IPS-15b (cell line): ENCODE measurements around the gene PAFAH1B1.

ENCODE experiments used
- H3K27me3 ChIP-seq: one replicate; pipeline ENCODE4 v1.6.1; 2013; ENCODE audit warnings: low read length; ENCODE audit not compliant: control insufficient read depth, insufficient read depth
- H3K36me3 ChIP-seq: one replicate; pipeline ENCODE4 v1.6.1; 2013; ENCODE audit warnings: low read length; ENCODE audit not compliant: control insufficient read depth, insufficient read depth
- H3K4me1 ChIP-seq: one replicate; pipeline ENCODE4 v1.6.1; 2013; ENCODE audit warnings: mild to moderate bottlenecking, low read length; ENCODE audit not compliant: control insufficient read depth, insufficient read depth
- H3K4me3 ChIP-seq: one replicate; pipeline ENCODE4 v1.5.1; 2013; ENCODE audit warnings: low read depth, low read length
- H3K9ac ChIP-seq: one replicate; pipeline ENCODE4 v1.6.1; 2013; ENCODE audit warnings: low read depth, mild to moderate bottlenecking, low read length
- H3K9me3 ChIP-seq: one replicate; pipeline ENCODE4 v1.6.1; 2013; ENCODE audit warnings: mild to moderate bottlenecking, low read length; ENCODE audit not compliant: control insufficient read depth, insufficient read depth

Gene PAFAH1B1

GRCh38 chr17:2703606-2704005 lies 110.2 kb downstream of the PAFAH1B1 start:
- no peaks in the 10 kb centered on the region for H3K27me3 ChIP-seq
- no peak overlapping the region for H3K4me3 ChIP-seq
- H3K9me3 ChIP-seq, result no peaks in the 10 kb centered on the region
- no peak overlapping the region for H3K9ac ChIP-seq
- H3K36me3 ChIP-seq, result peaks cover 52% of the 10 kb centered on the region
- H3K4me1 ChIP-seq, result peaks cover 5% of the 10 kb centered on the region

- Histone ChIP-seq H3K4me1 (peaks cover 10% of the 10 kb centered on the region), H3K4me3 (no peak overlapping the region), H3K9me3 (no peaks in the 10 kb centered on the region), H3K9ac (no peak overlapping the region), H3K36me3 (peaks cover 48% of the 10 kb centered on the region), H3K27me3 (no peaks in the 10 kb centered on the region)
Measured at GRCh38 chr17:2704031-2704889, 110.8 kb downstream of the PAFAH1B1 start.

- Histone ChIP-seq H3K27me3 (no peaks in the 10 kb centered on the region), H3K9ac (no peak overlapping the region), H3K4me1 (peaks cover 12% of the 10 kb centered on the region), H3K9me3 (no peaks in the 10 kb centered on the region), H3K4me3 (no peak overlapping the region), H3K36me3 (peaks cover 43% of the 10 kb centered on the region)
Measured at GRCh38 chr17:2704890-2705248, 111.4 kb downstream of the PAFAH1B1 start.

GRCh38 chr17:2705263-2705662 lies 111.8 kb downstream of the PAFAH1B1 start:
- peaks cover 39% of the 10 kb centered on the region for H3K36me3 ChIP-seq

GRCh38 chr17:2705888-2706795 lies 112.7 kb downstream of the PAFAH1B1 start:
- H3K36me3 ChIP-seq, result peaks cover 31% of the 10 kb centered on the region
- peaks cover 20% of the 10 kb centered on the region for H3K4me1 ChIP-seq
- peaks cover 4% of the 10 kb centered on the region for H3K27me3 ChIP-seq
- H3K9me3 ChIP-seq, result no peaks in the 10 kb centered on the region
- no peak overlapping the region for H3K4me3 ChIP-seq
- no peak overlapping the region for H3K9ac ChIP-seq

More at GRCh38 chr17:2705263-2705662, 111.8 kb downstream of the PAFAH1B1 start:
- no peaks in the 10 kb centered on the region for H3K27me3 ChIP-seq
- no peak overlapping the region for H3K9ac ChIP-seq
- H3K4me3 ChIP-seq, result no peak overlapping the region
- H3K9me3 ChIP-seq, result no peaks in the 10 kb centered on the region
- H3K4me1 ChIP-seq, result peaks cover 15% of the 10 kb centered on the region

GRCh38 chr17:2706911-2707510 lies 113.6 kb downstream of the PAFAH1B1 start:
- peaks cover 4% of the 10 kb centered on the region for H3K27me3 ChIP-seq
- peaks cover 24% of the 10 kb centered on the region for H3K36me3 ChIP-seq
- H3K9me3 ChIP-seq, result no peaks in the 10 kb centered on the region
- H3K4me3 ChIP-seq, result no peak overlapping the region
- no peak overlapping the region for H3K9ac ChIP-seq
- H3K4me1 ChIP-seq, result peaks cover 20% of the 10 kb centered on the region

- Histone ChIP-seq H3K27me3 (peaks cover 4% of the 10 kb centered on the region), H3K4me1 (peaks cover 25% of the 10 kb centered on the region), H3K9me3 (no peaks in the 10 kb centered on the region), H3K9ac (no peak overlapping the region), H3K36me3 (peaks cover 15% of the 10 kb centered on the region), H3K4me3 (no peak overlapping the region)
Measured at GRCh38 chr17:2707721-2708584, 114.5 kb downstream of the PAFAH1B1 start.

GRCh38 chr17:2708585-2709182 lies 115.2 kb downstream of the PAFAH1B1 start:
- Histone ChIP-seq H3K9me3 (no peaks in the 10 kb centered on the region), H3K4me3 (no peak overlapping the region), H3K27me3 (peaks cover 4% of the 10 kb centered on the region), H3K36me3 (peaks cover 8% of the 10 kb centered on the region), H3K9ac (no peak overlapping the region), H3K4me1 (peaks cover 25% of the 10 kb centered on the region)

- Histone ChIP-seq H3K9me3 (no peaks in the 10 kb centered on the region), H3K27me3 (peaks cover 4% of the 10 kb centered on the region), H3K36me3 (peaks cover 3% of the 10 kb centered on the region), H3K9ac (no peak overlapping the region), H3K4me3 (no peak overlapping the region), H3K4me1 (peaks cover 25% of the 10 kb centered on the region)
Measured at GRCh38 chr17:2709183-2709661, 115.8 kb downstream of the PAFAH1B1 start.

- Histone ChIP-seq H3K9ac (peak overlapping the region; percentile 65), H3K27me3 (peaks cover 4% of the 10 kb centered on the region), H3K9me3 (no peaks in the 10 kb centered on the region), H3K36me3 (no peaks in the 10 kb centered on the region), H3K4me3 (peak overlapping the region; percentile 77), H3K4me1 (peaks cover 25% of the 10 kb centered on the region)
Measured at GRCh38 chr17:2710071-2710802, 116.8 kb downstream of the PAFAH1B1 start.
